Testis (tissue), 3 donors: ENCODE results near the gene TAAR1. TPM values are rescaled to one million over a fixed set of nuclear protein-coding genes. Genes with fewer than 3 reads are reported as not detected.

Source experiments
- DNase-seq: peaks from one replicate; pipeline ENCODE4 v3.0.0-alpha.2; 2019
- H3K27ac ChIP-seq, 2 donors: fragments of 200-600 bp; sonication (generic); one replicate each; pipeline ENCODE4 v1.5.1; 2019
- H3K27me3 ChIP-seq: fragments of 200-600 bp; sonication (generic); one replicate; pipeline ENCODE4 v1.5.1; 2019
- H3K36me3 ChIP-seq: fragments of 200-600 bp; sonication (generic); one replicate; pipeline ENCODE4 v1.5.1; 2017; ENCODE audit warnings: low read depth; ENCODE audit errors: missing control alignments
- H3K4me1 ChIP-seq: fragments of 200-600 bp; sonication (generic); one replicate; pipeline ENCODE4 v1.5.1; 2019
- H3K4me3 ChIP-seq, 2 donors: fragments of 200-600 bp; sonication (generic); one replicate each; pipeline ENCODE4 v1.5.1; 2017 to 2019
- H3K9me3 ChIP-seq: fragments of 200-600 bp; sonication (generic); one replicate; pipeline ENCODE4 v1.5.1; 2017
- CTCF ChIP-seq, 3 experiments: fragments of 450-650 bp in 2 of 3; fragments of 200-600 bp in 1 of 3; sonication (generic) in 1 of 3; IDR thresholded peaks; one replicate each; pipeline ENCODE4 v1.5.1; 2016 to 2019; ENCODE audit warnings: antibody characterized with exemption in 3 of 3, mild to moderate bottlenecking in 2 of 3, moderate library complexity in 1 of 3
- POLR2A ChIP-seq: fragments of 450-650 bp; IDR thresholded peaks from one replicate; pipeline ENCODE4 v1.6.1; 2017; ENCODE audit warnings: antibody characterized with exemption, mild to moderate bottlenecking, moderate library complexity
- WGBS, 2 donors: methylation state at CpG; one replicate each; pipeline ENCODE4 v1.1.5; 2018; 5-methylcytosine and 5-hydroxymethylcytosine counted together
- intact Hi-C: fragments of 100-400 bp; cut with DNase I; formaldehyde crosslinking; loops from one replicate; pipeline ENCODE4 v1.15.1; 2023; ENCODE audit warnings: low total_unique reads
- polyA plus RNA-seq: library from polyadenylated mRNA; stranded (reverse); fragments of 350-450 nt; fragmentation: Illumina TruSeq; extraction: RNeasy Lipid Tissue Mini Kit (QIAGEN cat#74804); gene quantifications from one replicate; pipeline ENCODE4 v1.2.3, GENCODE V29; 2014; ENCODE audit warnings: low read depth, low replicate concordance; ENCODE audit not compliant: insufficient read depth
- total RNA-seq, 2 donors: library from RNA; depleted of rRNA; stranded (reverse); fragments of >200 nt; gene quantifications; one replicate each; pipeline ENCODE4 v1.2.3, GENCODE V29; 2016

Gene TAAR1
- total and polyA plus RNA-seq, 3 donors from 2014 or later: not detected

DNA sequence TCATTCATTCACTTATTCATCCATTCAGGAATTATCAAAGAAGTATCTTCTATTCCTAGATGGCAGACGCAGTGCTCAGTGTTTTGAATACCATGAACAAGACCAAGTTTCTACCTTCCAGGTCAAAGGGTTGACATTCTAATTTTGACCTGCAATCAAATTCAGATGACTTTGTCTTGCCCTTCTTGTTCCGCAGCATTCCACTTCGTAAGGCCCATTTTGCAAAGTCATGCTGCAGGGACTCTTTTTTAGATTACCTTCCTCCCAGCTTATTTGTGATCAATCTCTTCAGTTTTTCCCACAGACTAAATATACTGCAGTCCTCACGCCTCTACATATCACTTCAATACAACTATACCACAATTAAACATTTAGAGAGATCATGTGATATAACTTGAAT, 7.1 kb upstream of the TAAR1 start:
- no peak for TF ChIP-seq CTCF (IDR thresholded peaks at IDR 0.05)
- TF ChIP-seq POLR2A: no peak
- DNase-seq: no peak
- H3K4me3 ChIP-seq: no peak overlapping the region
- H3K27me3 ChIP-seq: no peaks in the 10 kb centered on the region
- peaks cover 3% of the 10 kb centered on the region for H3K4me1 ChIP-seq
- no peak overlapping the region for H3K27ac ChIP-seq
- no peaks in the 10 kb centered on the region for H3K36me3 ChIP-seq
- WGBS, 2 donors: 69 to 78% methylated on average over 4 of the region's 4 CpGs
- H3K9me3 ChIP-seq: no peaks in the 10 kb centered on the region
- intact Hi-C loops: no loop called here

- Histone ChIP-seq H3K9me3 (no peaks in the 10 kb centered on the region), H3K27me3 (no peaks in the 10 kb centered on the region), H3K4me1 (no peaks in the 10 kb centered on the region), H3K4me3 (no peak overlapping the region), H3K36me3 (no peaks in the 10 kb centered on the region), H3K27ac (no peak overlapping the region)
- TF ChIP-seq CTCF (IDR thresholded peaks at IDR 0.05) (no peak), POLR2A (no peak)
- WGBS, 2 donors: 93 to 100% methylated on average over 1 of the region's 1 CpG
- DNase-seq: no peak
- intact Hi-C loops: no loop called here
These were observed 5.5 kb upstream of the TAAR1 start for GRCh38 chr6:132664309-132665034.

GRCh38 chr6:132663661-132664060, 4.7 kb upstream of the TAAR1 start:
- Histone ChIP-seq H3K4me3 (no peak overlapping the region), H3K4me1 (no peaks in the 10 kb centered on the region), H3K27me3 (no peaks in the 10 kb centered on the region), H3K9me3 (no peaks in the 10 kb centered on the region), H3K27ac (no peak overlapping the region), H3K36me3 (no peaks in the 10 kb centered on the region)
- intact Hi-C loops: no loop called here
- no peak for DNase-seq
- 33 to 56% methylated on average over 1 of the region's 1 CpG for WGBS, 2 donors
- TF ChIP-seq CTCF (IDR thresholded peaks at IDR 0.05): no peak
- TF ChIP-seq POLR2A: no peak

DNA sequence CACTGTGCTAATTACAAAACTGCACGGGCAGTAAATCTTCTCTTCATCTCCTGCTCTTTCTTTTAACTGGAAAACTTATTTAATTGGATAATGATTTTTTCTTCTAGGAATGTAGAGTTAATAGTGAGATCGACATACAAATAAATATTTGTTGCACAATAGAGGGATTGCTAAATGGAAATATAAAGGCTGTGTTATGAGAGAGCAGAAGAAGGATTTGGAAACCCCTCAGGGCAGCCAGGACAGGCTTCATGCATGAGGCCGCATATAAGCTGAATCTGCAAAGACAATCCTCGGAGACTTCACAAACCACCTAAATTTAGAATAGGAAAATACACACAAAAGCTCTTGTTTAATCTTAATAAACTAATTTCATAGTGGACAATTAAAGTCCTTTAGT, 2.9 kb upstream of the TAAR1 start:
- H3K4me1 ChIP-seq: no peaks in the 10 kb centered on the region
- no peaks in the 10 kb centered on the region for H3K36me3 ChIP-seq
- 70 to 74% methylated on average over 4 of the region's 4 CpGs for WGBS, 2 donors
- H3K27me3 ChIP-seq: no peaks in the 10 kb centered on the region
- TF ChIP-seq POLR2A (no peak), CTCF (IDR thresholded peaks at IDR 0.05) (no peak)
- no peak overlapping the region for H3K4me3 ChIP-seq
- DNase-seq: no peak
- intact Hi-C loops: no loop called here
- H3K27ac ChIP-seq: no peak overlapping the region
- no peaks in the 10 kb centered on the region for H3K9me3 ChIP-seq

GRCh38 chr6:132651062-132651461, 7.9 kb downstream of the TAAR1 start:
- intact Hi-C loops: no loop called here

More at GRCh38 chr6:132651062-132651461, 7.9 kb downstream of the TAAR1 start:
- no peak for DNase-seq
- no peaks in the 10 kb centered on the region for H3K9me3 ChIP-seq
- no peak for TF ChIP-seq CTCF (IDR thresholded peaks at IDR 0.05)
- no peak for TF ChIP-seq POLR2A
- 89 to 90% methylated on average over 3 of the region's 3 CpGs for WGBS, 2 donors
- H3K4me3 ChIP-seq: no peak overlapping the region
- H3K27me3 ChIP-seq: no peaks in the 10 kb centered on the region
- no peaks in the 10 kb centered on the region for H3K36me3 ChIP-seq
- H3K4me1 ChIP-seq: no peaks in the 10 kb centered on the region
- no peak overlapping the region for H3K27ac ChIP-seq
